HepG2 (cell line): Measurements from ENCODE around the gene RAD18. TPM values are rescaled to one million over a fixed set of nuclear protein-coding genes. Genes with fewer than 3 reads are reported as not detected.

Experiments
- ATAC-seq: fragments of 200-7000 bp; cut with Tn5 transposase; 3 replicates; pipeline ENCODE4 v1.9.1; 2020; ENCODE audit warnings: mild to moderate bottlenecking, moderate library complexity
- BruUV-seq: library from RNA; stranded (reverse); fragments of 400-500 nt; replicated peaks from 2 replicates; lab custom pipeline; 2021; lab: Mats Ljungman, UMichigan
- CTCF ChIA-PET: fragments of 300-600 bp; formaldehyde crosslinking; extraction: SDS; loops from one replicate; lab custom pipeline; 2021; ENCODE audit warnings: low total read pairs, inconsistent platforms, low intra/inter-chr PET ratio; lab: Yijun Ruan, JAX
- POLR2A ChIA-PET: fragments of 350-600 bp; sonication (Branson Sonifier 250); formaldehyde crosslinking; loops from one replicate; lab custom pipeline; 2020; ENCODE audit warnings: antibody characterized with exemption, inconsistent platforms; lab: Yijun Ruan, JAX
- DNase-seq: peaks from one replicate; pipeline ENCODE4 v3.0.0-alpha.2; 2015; ENCODE audit warnings: low spot score
- FAIRE-seq: peaks from 3 replicates; lab custom pipeline; 2011; peaks lifted over from hg19 to GRCh38; lab: Jason Lieb, UNC
- H2AFZ ChIP-seq: one replicate; pipeline ENCODE4 v1.6.1; 2011; ENCODE audit warnings: low read length, inconsistent platforms
- H3K27ac ChIP-seq: fragments of 300-600 bp; 3 replicates; pipeline ENCODE4 v1.8.0; 2011; ENCODE audit warnings: mixed run types, mild to moderate bottlenecking, mixed read lengths, low read length, inconsistent platforms; ENCODE audit not compliant: insufficient read depth; ENCODE audit errors: extremely low read length
- H3K27me3 ChIP-seq, 2 experiments: fragments of 200-600 bp in 1 of 2; 2 replicates in 1 of 2; 3 replicates in 1 of 2; pipeline versions ENCODE4 v1.6.0 to v1.8.0; 2011; ENCODE audit warnings: low read length in 2 of 2, mild to moderate bottlenecking in 2 of 2, moderate library complexity in 2 of 2, inconsistent platforms in 1 of 2; ENCODE audit not compliant: insufficient read depth in 2 of 2, control insufficient read depth in 1 of 2
- H3K36me3 ChIP-seq, 2 experiments: fragments of 200-600 bp in 1 of 2; replicated peaks in 1 of 2; 2 replicates in 1 of 2; 3 replicates in 1 of 2; pipeline versions ENCODE4 v1.5.1 to v1.8.0; 2011; ENCODE audit warnings: low read length in 2 of 2, inconsistent platforms in 1 of 2; ENCODE audit not compliant: insufficient read depth in 2 of 2, control insufficient read depth in 1 of 2
- H3K4me1 ChIP-seq: 2 replicates; pipeline ENCODE4 v1.5.1; 2012; ENCODE audit warnings: low read length, inconsistent platforms; ENCODE audit not compliant: insufficient read depth
- H3K4me2 ChIP-seq: 2 replicates; pipeline ENCODE4 v1.6.0; 2011; ENCODE audit warnings: low read depth, low read length, inconsistent platforms
- H3K4me3 ChIP-seq, 3 experiments: fragments of 200-600 bp in 1 of 3; sonication (generic), shearing (Covaris generic) in 1 of 3; replicated peaks in 1 of 3; 2 replicates each; pipeline ENCODE4 v1.5.1; 2011 to 2016; ENCODE audit warnings: low read length in 3 of 3, inconsistent platforms in 2 of 3, low read depth in 2 of 3, mild to moderate bottlenecking in 2 of 3, control low read depth in 1 of 3, mixed read lengths in 1 of 3; ENCODE audit not compliant: insufficient read depth in 1 of 3
- H3K79me2 ChIP-seq: one replicate; pipeline ENCODE4 v1.6.1; 2011; ENCODE audit warnings: low read length, inconsistent platforms; ENCODE audit not compliant: insufficient read depth
- H3K9ac ChIP-seq: 2 replicates; pipeline ENCODE4 v1.6.0; 2011; ENCODE audit warnings: mild to moderate bottlenecking, low read depth, low read length, inconsistent platforms; ENCODE audit not compliant: insufficient read depth
- H3K9me3 ChIP-seq: 2 replicates; pipeline ENCODE4 v1.5.1; 2012; ENCODE audit warnings: mild to moderate bottlenecking, low read length
- H4K20me1 ChIP-seq: 2 replicates; pipeline ENCODE4 v1.6.0; 2011; ENCODE audit warnings: inconsistent platforms, mild to moderate bottlenecking, low read length, moderate library complexity; ENCODE audit not compliant: insufficient read depth
- ARID3A ChIP-seq: IDR thresholded peaks from 2 replicates; pipeline ENCODE4 v1.6.1; 2012; ENCODE audit warnings: low read depth, low read length, improper control_type of control experiment
- DNMT3B ChIP-seq: conservative IDR thresholded peaks from 2 replicates; pipeline ENCODE4 v1.6.1; 2016; ENCODE audit warnings: missing biosample characterization, control low read depth
- ESRRA ChIP-seq: sonication (generic); formaldehyde crosslinking; IDR thresholded peaks from 2 replicates; pipeline ENCODE4 v1.5.1; 2020; ENCODE audit warnings: mild to moderate bottlenecking, low read depth, missing genetic modification reagents
- FOXA3 ChIP-seq: IDR thresholded peaks from 2 replicates; pipeline ENCODE4 v1.6.1; 2016; ENCODE audit warnings: missing genetic modification reagents, missing compliant biosample characterization
- GMEB2 ChIP-seq: IDR thresholded peaks from 2 replicates; pipeline ENCODE4 v1.6.1; 2016; ENCODE audit warnings: missing biosample characterization, missing genetic modification reagents, low read depth
- PAXIP1 ChIP-seq: sonication (generic); formaldehyde crosslinking; conservative IDR thresholded peaks from 2 replicates; pipeline ENCODE4 v1.4.0; 2020; ENCODE audit warnings: mild to moderate bottlenecking, missing genetic modification reagents, moderate library complexity
- ZBTB33 ChIP-seq: sonication (generic); formaldehyde crosslinking; IDR thresholded peaks from 2 replicates; pipeline ENCODE4 v1.4.0; 2020; ENCODE audit warnings: missing genetic modification reagents
- ZNF121 ChIP-seq: sonication (generic); formaldehyde crosslinking; IDR thresholded peaks from 2 replicates; pipeline ENCODE4 v1.5.0; 2020; ENCODE audit warnings: mild to moderate bottlenecking, missing genetic modification reagents
- WGBS: methylation state at CpG from one replicate; pipeline ENCODE4 v1.1.6; 2017; ENCODE audit warnings: low lambda C conversion rate; 5-methylcytosine and 5-hydroxymethylcytosine counted together
- in situ Hi-C: cut with HindIII; loops from 2 replicates; pipeline ENCODE4 v1.10.0; 2017; ENCODE audit warnings: low pct_unique_long_range_greater_than_20kb; ENCODE audit not compliant: extremely low pct_ligation_motif_present
- intact Hi-C: fragments of 100-400 bp; cut with micrococcal nuclease; formaldehyde crosslinking; loops from one replicate; pipeline ENCODE4 v1.10.0; 2022; ENCODE audit not compliant: unreplicated experiment
- polyA plus RNA-seq, 8 experiments: library from polyadenylated mRNA; depleted of rRNA in 3 of 8; stranded (reverse) in 7 of 8; unstranded in 1 of 8; fragments of >200 nt; fragmentation: Illumina TruSeq in 4 of 8; extraction: Trizol in 4 of 8; gene quantifications; 2 replicates each; pipeline versions ENCODE4 v1.2.1 to v1.2.3, GENCODE V29; 2011 to 2016; ENCODE audit warnings: low read depth in 4 of 8, missing spikeins in 1 of 8, mixed read lengths in 1 of 8; ENCODE audit not compliant: insufficient read depth in 1 of 8
- total RNA-seq, 5 experiments: library from RNA; depleted of rRNA; stranded (reverse); fragments of >200 nt; fragmentation: Illumina TruSeq; extraction: Trizol; gene quantifications; 2 replicates each; pipeline ENCODE4 v1.2.3, GENCODE V29; 2016; ENCODE audit warnings: low read depth in 1 of 5

Gene RAD18
- total and polyA plus RNA-seq, 2 of the 13 experiments (the other 11 are each of a cell fraction or from before 2014, with no cell fraction given) = 5.9 to 20.7 TPM

GRCh38 chr3:8984081-8984480 is 20.8 kb upstream of the RAD18 start:
- Histone ChIP-seq H3K27me3 (peaks cover 0 to 6% of the 10 kb centered on the region in 2 experiments; a peak in 1 of 5 replicates), H3K4me2 (no peak overlapping the region), H3K9me3 (peaks cover 9% of the 10 kb centered on the region), H4K20me1 (no peaks in the 10 kb centered on the region), H3K4me1 (peaks cover 47% of the 10 kb centered on the region), H3K36me3 (no peaks in the 10 kb centered on the region), H2AFZ (no peak overlapping the region), H3K9ac (no peak overlapping the region), H3K27ac (no peak overlapping the region), H3K4me3 (no peak overlapping the region), H3K79me2 (no peaks in the 10 kb centered on the region)
- ATAC-seq (no peak), FAIRE-seq (no peak), DNase-seq (no peak)
- no TSS peak for BruUV-seq
- POLR2A ChIA-PET = no interaction called here
- in situ Hi-C loops = no loop called here
- TF ChIP-seq GMEB2 (CRISPR knock-in tag) (no peak), ZBTB33 (CRISPR knock-in tag) (peak; percentile 54; the same call in 1 of the 2 replicates)
- 64% methylated on average over 6 of the region's 6 CpGs for WGBS
- CTCF ChIA-PET = no interaction called here
- intact Hi-C loops = no loop called here

GRCh38 chr3:8983591-8983990 is 20.3 kb upstream of the RAD18 start:
- Histone ChIP-seq H3K36me3 (no peaks in the 10 kb centered on the region), H3K4me1 (peaks cover 47% of the 10 kb centered on the region), H3K4me2 (peak overlapping the region; percentile 70; the same call in 1 of the 2 replicates), H3K27me3 (peaks cover 0 to 6% of the 10 kb centered on the region in 2 experiments; a peak in 1 of 5 replicates), H3K4me3 (no peak overlapping the region), H3K9ac (no peak overlapping the region), H2AFZ (no peak overlapping the region), H4K20me1 (no peaks in the 10 kb centered on the region), H3K9me3 (peaks cover 13% of the 10 kb centered on the region), H3K27ac (no peak overlapping the region), H3K79me2 (no peaks in the 10 kb centered on the region)
- ChIA-PET CTCF (no interaction called here), POLR2A (no interaction called here)
- WGBS = 68% methylated on average over 5 of the region's 5 CpGs
- in situ Hi-C loops (no loop called here), intact Hi-C loops (no loop called here)
- no peak for DNase-seq
- BruUV-seq = no TSS peak
- peak; percentile 13; the same call in 2 of the 3 replicates for ATAC-seq
- no peak for FAIRE-seq
- TF ChIP-seq ARID3A (0 out of 2 replicates have a peak, but pooled peaks have one; percentile 28), PAXIP1 (CRISPR knock-in tag) (peak; percentile 23; the same call in 1 of the 2 replicates), ZNF121 (CRISPR knock-in tag) (peak; percentile 42; the same call in 1 of the 2 replicates), DNMT3B (CRISPR knock-in tag) (no peak), FOXA3 (CRISPR knock-in tag) (peak; percentile 30; the same call in 1 of the 2 replicates), ESRRA (no peak)
